GM12878 (cell line): Measurements from ENCODE around the gene SLC38A3. TPM values are rescaled to one million over a fixed set of nuclear protein-coding genes. Genes with fewer than 3 reads are reported as not detected.

Source experiments
- ASH2L ChIP-seq: fragments of 300-600, 200-600 bp; sonication (generic); IDR thresholded peaks from 2 replicates; pipeline ENCODE4 v1.6.1; 2017; ENCODE audit warnings: low read depth, mild to moderate bottlenecking, borderline replicate concordance
- ATF2 ChIP-seq: IDR thresholded peaks from 2 replicates; pipeline ENCODE4 v1.6.1; 2012; ENCODE audit warnings: low read length, inconsistent platforms
- BMI1 ChIP-seq: fragments of 450-650 bp; IDR thresholded peaks from 2 replicates; pipeline ENCODE4 v1.6.1; 2016; ENCODE audit warnings: mild to moderate bottlenecking, moderate library complexity, borderline replicate concordance
- CBFB ChIP-seq: IDR thresholded peaks from 2 replicates; pipeline ENCODE4 v1.6.1; 2016; ENCODE audit warnings: antibody characterized with exemption, low read depth
- DPF2 ChIP-seq: fragments of 450-650 bp; IDR thresholded peaks from 2 replicates; pipeline ENCODE4 v1.6.1; 2017; ENCODE audit warnings: mild to moderate bottlenecking
- EED ChIP-seq: sonication (generic); IDR thresholded peaks from 2 replicates; pipeline ENCODE4 v1.6.1; 2016; ENCODE audit warnings: antibody characterized with exemption, low read depth
- IKZF2 ChIP-seq, 2 experiments: fragments of 450-650 bp; IDR thresholded peaks; 2 replicates each; pipeline ENCODE4 v1.6.1; 2017; ENCODE audit warnings: mild to moderate bottlenecking in 2 of 2, moderate library complexity in 2 of 2
- MYB ChIP-seq: fragments of 150-350 bp; IDR thresholded peaks from 2 replicates; pipeline ENCODE4 v1.6.1; 2014; ENCODE audit warnings: mild to moderate bottlenecking, low read depth, low read length, borderline replicate concordance
- MYC ChIP-seq: IDR thresholded peaks from 2 replicates; pipeline ENCODE4 v1.6.1; 2011; ENCODE audit warnings: mild to moderate bottlenecking, low read length, moderate library complexity, inconsistent platforms; ENCODE audit not compliant: insufficient read depth, insufficient replicate concordance, insufficient read length, severe bottlenecking
- NFXL1 ChIP-seq: fragments of 450-650 bp; IDR thresholded peaks from 2 replicates; pipeline ENCODE4 v1.6.1; 2017; ENCODE audit warnings: antibody characterized with exemption, mild to moderate bottlenecking, borderline replicate concordance
- NKRF ChIP-seq: fragments of 450-650 bp; conservative IDR thresholded peaks from 2 replicates; pipeline ENCODE4 v1.6.1; 2017; ENCODE audit warnings: mild to moderate bottlenecking, moderate library complexity
- POLR2AphosphoS5 ChIP-seq: IDR thresholded peaks from 2 replicates; pipeline ENCODE4 v1.6.1; 2011; ENCODE audit warnings: mild to moderate bottlenecking, low read length, inconsistent platforms
- RELB ChIP-seq: fragments of 450-650 bp; IDR thresholded peaks from 2 replicates; pipeline ENCODE4 v1.6.1; 2017; ENCODE audit warnings: low read depth, mild to moderate bottlenecking, moderate library complexity
- SMARCA5 ChIP-seq: fragments of 450-650 bp; IDR thresholded peaks from 2 replicates; pipeline ENCODE4 v1.6.1; 2017; ENCODE audit warnings: mild to moderate bottlenecking
- TAF1 ChIP-seq: IDR thresholded peaks from 2 replicates; pipeline ENCODE4 v1.6.1; 2011; ENCODE audit warnings: mild to moderate bottlenecking, low read depth, low read length, borderline replicate concordance
- WRNIP1 ChIP-seq: IDR thresholded peaks from 2 replicates; pipeline ENCODE4 v1.6.1; 2011; ENCODE audit warnings: low read depth, low read length, improper control_type of control experiment, borderline replicate concordance
- ZNF207 ChIP-seq: fragments of 450-650 bp; IDR thresholded peaks from 2 replicates; pipeline ENCODE4 v1.6.1; 2014; ENCODE audit warnings: antibody characterized with exemption, mild to moderate bottlenecking, borderline replicate concordance
- ZNF687 ChIP-seq: fragments of 450-650 bp; IDR thresholded peaks from 2 replicates; pipeline ENCODE4 v1.6.1; 2017; ENCODE audit warnings: mild to moderate bottlenecking, moderate library complexity
- polyA plus RNA-seq, 11 experiments: library from polyadenylated mRNA; depleted of rRNA in 4 of 11; unstranded in 6 of 11; stranded (reverse) in 5 of 11; fragments of >200 nt; fragmentation: Nextera tagmentation in 4 of 11; fragmentation: Illumina TruSeq in 1 of 11; extraction: Ambion mirVana in 4 of 11; extraction: Trizol in 1 of 11; gene quantifications; 1 replicate in 1 of 11; 2 replicates in 10 of 11; pipeline versions ENCODE4 v1.2.1 to v1.2.3, GENCODE V29; 2011 to 2016; ENCODE audit warnings: inconsistent platforms in 2 of 11, missing spikeins in 2 of 11, low read depth in 1 of 11
- total RNA-seq, 4 experiments: library from RNA; depleted of rRNA in 3 of 4; stranded (reverse); fragments of >200 nt in 3 of 4; fragmentation: Illumina TruSeq in 1 of 4; extraction: Trizol in 1 of 4; gene quantifications; 2 replicates each; pipeline versions ENCODE4 v1.2.1 to v1.2.3, GENCODE V29; 2013 to 2021

SLC38A3 gene
- total and polyA plus RNA-seq, 10 of the 15 experiments (the other 5 are each of a cell fraction or from before 2014, with no cell fraction given): 0.14 TPM; not detected in 9

- no peak for TF ChIP-seq ZNF687
- no peak for TF ChIP-seq RELB
- no peak for TF ChIP-seq NFXL1
- TF ChIP-seq IKZF2 (IDR thresholded peaks at IDR 0.05): no peak
- 0 out of 2 replicates have a peak, but pooled peaks have one; percentile 41 for TF ChIP-seq NKRF
- TF ChIP-seq TAF1: no peak
- TF ChIP-seq WRNIP1: 0 out of 2 replicates have a peak, but pooled peaks have one; percentile 52
- no peak for TF ChIP-seq POLR2AphosphoS5
- TF ChIP-seq MYC: no peak
- TF ChIP-seq MYB: no peak
- TF ChIP-seq ASH2L: no peak
- TF ChIP-seq DPF2: 0 out of 2 replicates have a peak, but pooled peaks have one; percentile 16
- TF ChIP-seq BMI1: no peak
- no peak for TF ChIP-seq ATF2
- TF ChIP-seq ZNF207: no peak
- no peak for TF ChIP-seq EED
- TF ChIP-seq CBFB: no peak
- TF ChIP-seq SMARCA5: 0 out of 2 replicates have a peak, but pooled peaks have one; percentile 7
Measured at GRCh38 chr3:50236484-50237132, 31.5 kb downstream of the SLC38A3 start (continued).
